HG03066 (cell line): ENCODE data around the gene TNS3.

Experiments used
- ATAC-seq: cut with Tn5 transposase; IDR thresholded peaks from one replicate; pipeline ENCODE4 v1.9.1; 2021; ENCODE audit warnings: low read depth; ENCODE audit not compliant: unreplicated experiment

The TNS3 gene

DNA sequence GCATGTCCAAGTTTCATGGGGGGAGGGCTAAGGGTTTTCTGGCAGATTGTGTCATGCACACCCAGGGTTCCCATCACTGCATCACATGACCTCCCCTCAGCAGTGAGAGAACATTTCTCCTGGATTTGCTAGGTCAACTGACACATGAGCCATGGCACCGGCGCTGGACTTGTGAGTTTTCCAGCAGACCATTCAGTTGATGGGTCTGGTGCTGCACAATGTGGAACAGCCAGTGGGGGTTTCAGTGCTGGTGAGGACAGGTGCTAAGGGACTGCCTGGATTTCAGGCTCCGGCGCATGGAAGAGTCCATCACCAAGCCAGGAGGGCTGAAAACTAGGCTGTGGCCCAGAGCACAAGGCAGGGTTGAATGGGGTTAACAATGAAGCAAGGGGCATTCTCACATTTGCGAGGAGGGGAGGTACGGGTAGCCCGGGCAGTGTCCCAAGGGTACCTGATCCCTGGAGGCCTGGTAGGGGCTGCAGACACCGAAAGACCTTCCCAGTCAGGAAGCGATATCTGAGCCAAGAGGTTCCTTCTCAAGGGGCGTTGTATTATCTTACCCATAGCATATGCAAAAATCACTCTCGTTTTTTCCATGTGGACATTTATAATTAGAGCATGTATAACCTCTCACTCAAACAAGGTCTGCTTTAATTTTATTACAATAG is 203.0 kb downstream of the TNS3 start:
- ATAC-seq: no peak

DNA sequence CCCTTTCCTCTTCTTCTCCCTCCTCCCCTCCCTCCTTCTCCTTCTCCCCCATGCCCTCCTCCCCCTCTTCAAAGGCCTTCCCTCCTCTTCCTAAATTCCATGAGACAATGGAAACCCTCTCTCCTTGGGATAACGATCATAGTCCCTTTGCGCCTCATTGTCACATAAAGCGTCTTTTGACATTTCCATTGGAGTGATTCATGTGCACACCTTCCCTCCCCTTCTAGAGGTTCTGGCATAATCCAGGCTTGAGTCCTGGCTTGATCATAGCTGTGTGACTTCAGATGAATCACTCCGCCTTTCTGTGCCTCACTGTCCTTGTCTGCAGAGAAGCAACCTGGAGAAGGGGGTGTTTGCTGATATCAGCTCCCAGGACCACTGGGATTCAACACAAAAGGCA is 204.2 kb downstream of the TNS3 start:
- no peak for ATAC-seq

DNA sequence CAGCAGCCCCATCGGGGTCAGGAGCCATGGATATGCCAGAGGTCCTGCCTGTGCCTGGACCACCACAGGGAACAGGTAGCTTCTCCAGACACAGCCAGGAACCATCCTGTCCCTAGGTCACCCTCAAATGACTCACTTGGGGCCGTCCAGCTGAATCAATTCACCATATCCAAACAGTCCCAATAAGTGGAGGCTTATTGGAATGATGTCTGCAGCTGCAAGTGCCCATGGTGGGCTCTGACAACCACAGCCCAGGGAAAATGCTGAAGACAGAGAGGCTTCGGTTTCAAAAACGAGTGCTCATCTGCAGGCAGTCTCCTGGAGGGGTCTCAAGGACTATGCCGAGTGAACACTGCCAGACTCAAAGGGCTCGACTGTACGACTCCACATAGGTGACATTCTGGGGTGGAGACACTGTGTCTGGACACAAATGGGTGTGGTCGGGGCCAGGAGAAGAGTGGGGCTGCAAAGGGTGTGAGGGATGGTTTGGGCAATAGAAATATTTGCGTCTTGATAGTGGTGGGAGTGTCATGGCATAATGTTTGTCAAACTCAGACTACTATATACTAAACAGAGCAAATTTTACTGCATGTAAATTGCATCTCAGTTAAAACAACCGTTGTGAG is 204.8 kb downstream of the TNS3 start:
- ATAC-seq: no peak

DNA sequence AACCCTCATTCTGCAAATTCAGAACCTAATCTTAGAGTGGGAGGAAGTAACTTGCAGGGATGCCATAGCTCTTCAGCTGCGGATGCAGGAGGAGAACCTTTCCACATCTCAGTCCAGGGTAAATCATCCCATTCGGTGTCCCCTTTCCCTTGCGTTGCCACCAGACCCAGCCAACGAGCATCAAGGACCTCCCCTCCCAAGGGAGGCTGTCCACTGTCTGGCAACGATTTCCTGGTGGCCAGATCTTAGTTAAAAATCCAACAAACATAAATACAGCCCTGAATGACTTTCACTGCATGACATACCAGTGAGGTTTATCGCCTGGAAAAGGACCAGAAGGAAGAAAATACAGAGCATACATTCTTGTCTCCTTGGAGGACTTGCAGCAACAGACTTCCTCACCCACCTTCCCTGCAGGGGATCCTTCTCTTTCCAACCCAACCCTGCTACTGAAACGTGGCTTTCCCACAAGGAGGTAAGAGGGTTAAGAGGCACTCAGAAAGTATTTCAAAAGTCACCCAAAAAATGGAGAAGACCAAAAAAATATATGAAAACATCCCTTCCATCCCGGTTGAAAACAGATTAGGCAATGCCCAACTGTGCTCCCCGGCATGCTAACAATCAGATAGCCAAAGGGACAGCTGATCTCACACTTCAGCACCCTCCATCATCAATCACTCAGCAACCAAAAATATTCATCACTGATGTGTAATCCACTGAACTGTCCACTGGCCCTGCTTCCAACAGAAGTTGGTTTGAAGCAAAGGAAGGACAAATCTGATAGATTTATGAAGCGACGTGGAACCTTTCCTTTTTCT is 206.6 kb downstream of the TNS3 start:
- ATAC-seq: no peak

DNA sequence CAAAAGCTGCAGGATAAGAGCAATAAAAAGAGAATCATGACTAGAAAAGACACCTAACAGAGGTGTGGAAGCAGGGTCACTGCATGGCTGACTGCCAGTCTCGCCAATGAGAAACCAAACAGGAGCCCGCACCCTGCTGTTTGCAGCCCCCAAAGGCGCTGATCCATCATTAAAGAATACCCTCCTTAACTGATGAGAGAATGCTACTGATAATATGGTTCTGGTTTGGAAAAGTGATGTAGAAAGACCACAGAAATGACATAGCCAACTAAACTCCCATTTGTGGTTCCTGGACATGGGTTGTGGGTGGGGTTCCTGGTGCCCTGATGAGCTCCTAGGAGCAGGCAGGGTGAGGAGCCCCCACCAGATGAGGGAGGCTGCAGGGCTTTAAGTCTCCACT is 207.4 kb downstream of the TNS3 start:
- no peak for ATAC-seq

DNA sequence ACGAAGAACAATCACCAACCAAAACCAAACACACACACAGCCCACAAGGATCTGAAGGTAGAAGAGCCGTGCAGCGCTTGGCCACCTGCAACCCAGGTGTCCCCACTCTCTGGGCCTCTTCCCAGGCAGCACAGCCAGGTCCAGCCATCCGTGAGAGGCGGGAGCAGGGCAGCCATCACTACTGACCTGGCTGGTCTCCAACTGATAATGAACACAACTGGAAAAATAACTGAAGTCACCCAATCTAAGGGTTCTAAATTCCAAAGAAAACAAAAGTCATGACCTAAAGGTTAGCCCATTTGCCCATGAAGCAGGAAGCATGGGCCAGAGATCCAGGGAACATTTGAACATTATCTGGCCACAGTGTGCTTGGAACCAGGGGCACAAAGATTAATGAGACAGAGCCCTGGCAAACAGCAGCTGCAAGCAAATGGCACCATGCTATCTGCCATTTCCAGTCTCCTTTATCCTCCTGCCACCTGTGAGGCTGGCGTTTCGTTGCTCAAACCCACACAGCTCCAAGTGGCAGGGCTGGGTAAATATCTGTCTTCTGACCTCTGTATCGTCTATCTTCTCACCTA is 207.9 kb downstream of the TNS3 start:
- no peak for ATAC-seq

DNA sequence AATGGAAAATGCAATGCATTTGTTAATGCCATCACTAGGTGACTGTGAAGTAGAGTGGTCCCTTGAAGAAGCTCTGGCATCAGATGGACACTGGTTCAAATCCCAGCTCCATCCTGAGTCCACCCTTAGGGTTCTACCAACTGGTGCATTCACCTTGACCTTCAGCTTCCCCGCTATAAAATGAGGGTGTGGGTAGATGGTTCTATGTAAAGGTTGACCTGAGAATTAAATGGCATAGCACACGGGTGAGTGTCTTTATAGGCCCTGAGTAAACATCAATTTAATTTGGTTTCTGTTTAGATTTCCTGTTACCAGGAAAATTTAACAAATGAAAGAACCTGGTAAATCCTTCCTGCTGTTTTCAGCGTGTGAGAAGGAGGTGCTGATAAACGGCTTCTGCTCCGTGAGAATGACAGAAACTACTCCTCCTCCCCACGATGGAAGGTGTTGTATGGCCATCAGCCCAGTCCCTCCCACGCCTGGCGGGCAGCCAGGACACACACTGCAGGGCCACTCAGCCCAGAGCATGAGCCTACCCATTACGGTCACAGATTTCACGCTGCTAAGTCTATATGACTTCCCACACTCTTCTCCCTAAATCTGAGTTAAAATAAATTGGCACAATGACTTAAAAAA is 210.1 kb downstream of the TNS3 start:
- no peak for ATAC-seq

DNA sequence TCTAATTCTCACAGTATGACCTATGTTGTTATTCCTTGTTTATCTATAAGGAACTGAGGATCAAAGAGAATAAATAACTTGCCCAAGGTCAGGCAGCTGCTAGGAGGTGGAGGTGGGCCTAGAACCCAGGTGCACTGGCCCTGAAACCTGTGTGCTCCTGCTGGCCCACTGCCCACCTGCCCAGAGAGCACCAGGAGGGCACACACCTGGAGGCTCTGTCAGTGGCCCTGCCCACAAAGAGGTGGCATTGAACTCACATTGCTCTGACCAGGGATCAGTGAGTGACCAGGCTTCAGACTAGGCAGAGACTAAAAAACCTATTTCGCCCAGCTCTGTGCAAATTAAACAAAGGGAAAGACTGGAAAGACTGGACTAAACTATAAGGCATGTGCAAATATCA is 210.6 kb downstream of the TNS3 start:
- no peak for ATAC-seq

DNA sequence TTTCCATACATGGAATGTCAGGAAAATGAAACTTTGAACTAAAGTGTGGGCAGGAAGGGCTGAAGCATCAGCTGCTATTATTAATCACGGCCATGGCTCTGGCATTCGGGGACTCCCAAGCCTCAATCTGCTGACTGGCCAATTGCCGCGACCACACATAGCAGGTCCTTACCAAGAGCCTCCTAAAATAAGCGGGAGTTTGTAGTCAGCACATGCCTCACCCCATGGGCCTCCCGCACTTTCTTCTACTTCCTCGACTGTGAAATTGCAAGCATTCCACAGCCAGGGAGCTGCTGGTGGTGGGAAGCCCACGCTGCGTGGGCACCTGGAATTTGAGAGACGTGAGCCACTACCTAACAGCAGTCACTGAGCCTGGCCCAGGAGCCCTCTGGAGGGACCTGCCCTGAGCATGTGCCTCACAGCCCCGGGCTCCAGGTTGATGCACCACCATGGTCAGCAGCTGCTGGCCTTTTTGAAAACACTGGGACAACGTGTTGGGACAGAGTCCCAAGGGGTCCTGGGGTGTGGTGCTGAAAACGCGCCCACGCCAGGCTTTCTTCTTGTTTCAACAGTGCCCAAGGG is 211.4 kb downstream of the TNS3 start:
- ATAC-seq: no peak

DNA sequence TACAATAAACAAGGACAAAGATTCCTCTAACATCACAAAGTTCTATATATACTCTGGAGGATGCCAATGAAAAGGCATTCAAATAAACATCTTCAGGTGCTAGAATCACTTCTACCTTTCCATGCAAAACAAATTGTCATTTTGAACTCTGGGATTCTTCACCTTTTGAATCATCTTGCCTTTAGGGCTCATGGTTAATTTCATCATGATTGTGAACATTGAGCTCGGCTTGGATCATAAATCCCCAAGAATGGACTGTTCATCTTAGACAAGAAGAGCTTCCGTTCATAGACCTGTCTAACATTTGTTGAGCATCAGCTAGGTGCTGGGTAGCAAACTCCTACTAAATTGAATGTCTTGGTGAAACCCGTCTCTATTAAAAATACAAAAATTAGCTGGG is 212.2 kb downstream of the TNS3 start:
- ATAC-seq: no peak

DNA sequence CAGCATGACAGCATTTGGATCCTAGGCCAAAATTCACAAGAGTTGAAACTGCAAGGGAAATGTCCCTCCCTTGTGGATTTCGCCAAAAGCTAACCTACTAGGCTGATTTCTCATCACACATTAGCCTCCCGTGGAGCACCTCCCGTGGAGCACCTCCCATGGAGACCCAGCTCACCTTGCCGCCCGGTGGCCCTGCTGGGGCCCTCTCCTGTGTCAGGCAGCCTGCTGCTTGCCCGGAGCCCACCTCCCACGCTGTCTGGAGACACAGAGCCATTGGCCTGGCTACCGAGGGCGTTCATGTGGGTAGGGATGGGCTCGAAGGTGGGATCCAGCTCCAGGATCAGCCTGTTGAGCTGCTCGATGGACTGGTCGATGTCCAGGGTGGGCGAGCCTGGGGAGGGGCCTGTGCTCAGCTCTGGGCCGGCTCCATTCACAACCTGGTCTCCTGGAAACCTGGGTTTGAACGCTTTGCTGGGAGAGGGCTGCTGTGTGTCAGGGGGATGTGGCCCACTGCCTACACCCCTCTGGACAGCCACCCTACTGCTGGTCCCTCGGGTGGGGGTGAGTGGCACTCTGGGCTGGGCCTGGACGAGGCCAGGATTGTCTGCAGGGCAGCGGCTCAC is 213.6 kb downstream of the TNS3 start:
- ATAC-seq: no peak

DNA sequence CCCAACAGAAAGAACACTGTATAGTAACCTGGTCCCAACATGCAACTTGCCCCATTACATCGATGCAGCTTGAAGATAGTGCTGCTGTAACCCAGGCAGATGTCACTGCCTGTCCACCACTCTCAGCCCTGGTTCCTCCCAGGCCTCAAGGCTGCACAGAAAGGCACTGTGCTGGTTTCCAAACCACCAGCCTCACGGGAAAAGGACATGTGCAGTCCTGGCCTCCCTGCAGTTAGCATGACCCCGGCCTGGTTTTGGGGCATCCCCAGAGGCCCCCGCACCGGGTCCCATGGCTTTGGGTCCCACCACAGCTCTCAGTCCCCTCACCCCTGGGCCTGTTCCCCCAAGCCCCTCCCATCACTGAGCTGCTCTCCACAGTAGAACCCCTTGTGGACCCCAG is 214.5 kb downstream of the TNS3 start:
- no peak for ATAC-seq

DNA sequence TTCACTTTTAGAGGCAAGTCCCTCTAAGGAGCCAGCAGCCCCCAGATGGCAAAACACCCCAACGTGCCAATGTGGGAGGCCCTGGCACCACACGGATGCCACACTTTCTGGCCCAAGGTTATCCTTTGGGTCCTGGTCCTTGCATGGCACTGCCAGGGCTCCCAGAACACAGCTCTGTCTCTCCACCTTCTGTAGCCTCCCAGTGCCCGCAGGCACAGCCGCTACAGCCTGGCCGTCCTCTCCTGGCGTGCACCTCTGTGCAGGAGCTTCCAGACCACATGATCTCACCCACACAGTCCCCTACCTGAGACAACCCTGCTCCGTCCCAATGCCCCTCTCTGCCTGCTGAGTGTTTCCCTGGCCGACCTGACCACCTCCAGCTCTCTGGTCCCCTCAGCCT is 215.0 kb downstream of the TNS3 start:
- ATAC-seq: no peak

DNA sequence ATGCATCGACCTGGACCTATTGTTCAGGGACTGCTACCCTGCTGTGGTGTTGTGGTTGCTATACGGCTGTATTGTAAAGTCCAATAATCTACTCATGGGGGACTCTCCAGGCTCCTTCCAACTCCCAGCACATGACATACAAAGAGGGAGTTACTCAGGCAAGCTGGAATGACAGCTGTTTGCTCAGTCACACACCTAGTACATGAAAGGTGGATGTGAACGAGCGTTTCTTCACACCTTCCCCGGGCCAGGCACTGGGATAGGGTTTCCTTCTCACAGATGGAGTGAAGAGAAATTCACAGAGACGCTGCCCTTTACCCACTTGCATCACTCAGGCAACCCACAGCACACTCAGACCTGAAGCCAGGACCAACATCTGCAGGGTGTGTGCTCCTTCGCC is 215.7 kb downstream of the TNS3 start:
- ATAC-seq: no peak

DNA sequence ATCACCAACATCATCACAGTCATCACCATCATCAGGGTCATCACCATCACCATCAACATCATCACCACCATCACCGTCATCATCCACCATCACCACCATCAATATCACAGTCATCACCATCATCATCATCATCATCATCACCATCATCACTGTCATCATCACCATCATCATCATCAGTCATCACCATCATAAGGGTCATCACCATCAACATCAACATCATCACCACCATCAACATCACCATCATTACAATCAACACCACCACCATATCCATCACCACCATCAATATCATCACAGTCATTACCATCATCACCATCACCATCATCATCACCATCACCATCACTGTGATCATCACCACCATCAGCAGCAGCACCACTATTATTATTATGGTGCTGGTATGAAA is 218.9 kb downstream of the TNS3 start:
- ATAC-seq: no peak

DNA sequence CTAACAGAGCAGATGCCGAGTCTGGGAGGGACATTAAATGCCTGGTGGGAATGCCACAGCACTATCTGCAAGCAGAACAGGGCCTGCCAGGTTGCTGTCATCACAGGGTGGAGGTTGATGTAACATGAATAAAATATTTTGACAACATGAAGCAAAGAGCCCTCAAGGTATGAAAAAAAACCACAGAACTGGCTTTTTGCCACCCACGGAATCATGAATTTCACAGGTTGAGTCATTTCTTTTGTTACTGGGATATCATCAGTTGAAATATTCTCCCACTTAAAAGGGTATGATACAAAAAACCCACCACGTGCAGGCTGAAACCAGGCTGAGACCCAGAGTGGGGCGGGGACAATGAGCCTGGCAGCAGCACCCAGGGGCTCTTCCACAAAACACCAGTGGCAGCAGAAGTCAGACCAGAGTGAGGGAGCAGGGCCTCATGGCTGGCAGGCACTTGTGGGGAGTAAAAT is 220.1 kb downstream of the TNS3 start:
- ATAC-seq: no peak

DNA sequence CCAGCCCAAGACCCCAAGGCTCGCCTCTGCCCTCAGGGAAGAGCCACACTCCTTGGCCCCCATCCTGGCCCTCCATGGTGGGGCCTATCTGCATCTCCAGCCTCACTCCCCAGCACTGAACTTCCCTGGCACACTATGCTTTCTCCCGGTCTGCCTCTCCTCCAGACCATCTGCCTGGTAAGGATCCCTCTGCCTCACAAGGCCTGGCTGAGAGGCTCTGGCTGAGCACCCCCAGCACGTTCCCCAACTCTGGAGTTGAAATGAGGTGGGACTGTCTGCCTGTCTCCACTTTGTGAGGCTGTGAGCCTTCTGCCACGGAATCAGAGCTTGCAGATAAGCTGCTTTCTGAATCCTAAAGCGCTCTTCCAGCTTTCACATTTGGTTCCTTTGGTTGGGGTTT is 220.7 kb downstream of the TNS3 start:
- no peak for ATAC-seq

DNA sequence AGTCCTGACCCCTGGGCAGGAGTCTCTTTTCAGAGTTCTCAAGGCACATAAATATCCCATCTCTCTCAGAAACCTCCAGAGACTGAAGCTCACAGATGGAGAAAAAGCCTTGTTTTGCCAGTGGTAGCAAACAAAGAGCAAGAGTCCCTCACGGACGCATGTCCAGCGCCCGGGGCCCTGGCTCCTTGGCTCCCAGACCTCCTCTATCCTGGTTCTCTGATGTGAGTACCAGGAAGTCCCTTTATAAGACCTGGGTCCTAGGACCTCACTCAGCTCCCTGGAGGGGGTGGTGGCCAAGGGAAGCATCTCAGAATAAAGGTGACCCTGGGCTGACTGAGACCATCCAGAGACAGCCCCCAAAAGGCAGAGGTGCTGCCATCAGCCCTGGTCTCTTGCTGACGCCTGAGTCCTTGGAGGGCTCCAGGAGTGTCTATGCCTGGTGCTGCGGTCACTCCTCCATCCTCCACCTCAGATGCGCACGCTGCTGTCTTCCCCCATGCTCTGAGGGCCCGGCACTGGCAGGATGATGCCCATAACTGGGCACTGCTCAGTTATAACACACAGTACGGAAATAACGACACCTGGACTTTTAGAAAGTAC is 221.5 kb downstream of the TNS3 start:
- ATAC-seq: no peak

DNA sequence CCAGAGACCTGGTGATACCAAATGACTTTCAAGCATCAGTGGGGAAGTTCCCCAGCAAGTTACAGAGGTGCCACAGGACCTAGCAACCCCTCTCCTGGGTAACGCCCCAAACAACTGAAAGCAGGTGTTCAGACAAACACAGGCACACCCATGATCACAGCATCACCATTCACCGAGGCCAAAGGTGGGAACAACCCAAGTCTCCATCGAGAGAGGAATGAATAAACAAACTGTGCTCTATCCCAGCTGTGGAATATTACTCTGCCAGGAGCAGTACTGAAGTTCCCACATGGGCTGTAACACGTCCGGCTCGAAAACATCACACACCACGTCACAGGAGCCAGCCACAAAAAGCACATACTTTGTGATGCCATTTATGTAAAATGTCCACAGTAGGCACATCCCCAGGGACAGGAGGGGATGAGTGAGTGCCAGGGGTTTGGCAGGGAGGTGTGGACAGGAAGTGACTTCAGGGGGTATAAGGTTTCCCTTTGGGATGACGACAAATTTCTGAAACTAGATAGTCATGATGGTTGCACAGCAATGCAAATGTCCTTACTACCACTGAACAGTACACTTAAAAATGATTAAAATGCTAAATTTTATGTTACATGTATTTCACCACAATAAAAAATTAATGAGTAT is 222.8 kb downstream of the TNS3 start:
- ATAC-seq: no peak
